Trophoblast cell (in vitro differentiated cells and primary cell): Measurements from ENCODE around the gene PWP2.

ENCODE experiments used
- DNase-seq, 2 donors: peaks; one replicate each; pipeline ENCODE4 v3.0.0-alpha.2; 2016
- H2AFZ ChIP-seq: 2 replicates; pipeline ENCODE4 v1.6.1; 2013; ENCODE audit warnings: low read length, moderate library complexity, mild to moderate bottlenecking; ENCODE audit not compliant: insufficient read depth, poor library complexity
- H2AK5ac ChIP-seq: 2 replicates; pipeline ENCODE4 v1.6.1; 2013; ENCODE audit warnings: mild to moderate bottlenecking, low read length
- H2BK120ac ChIP-seq: 2 replicates; pipeline ENCODE4 v1.6.1; 2013; ENCODE audit warnings: low read length, mild to moderate bottlenecking, moderate library complexity; ENCODE audit not compliant: insufficient read depth, poor library complexity
- H2BK12ac ChIP-seq: 2 replicates; pipeline ENCODE4 v1.6.1; 2013; ENCODE audit warnings: mild to moderate bottlenecking, low read length, moderate library complexity
- H2BK5ac ChIP-seq: 2 replicates; pipeline ENCODE4 v1.6.1; 2013; ENCODE audit warnings: low read length, low read depth, moderate library complexity, mild to moderate bottlenecking; ENCODE audit not compliant: poor library complexity
- H3K14ac ChIP-seq: 2 replicates; pipeline ENCODE4 v1.6.1; 2013; ENCODE audit warnings: mild to moderate bottlenecking, low read length
- H3K18ac ChIP-seq: 2 replicates; pipeline ENCODE4 v1.6.1; 2013; ENCODE audit warnings: mild to moderate bottlenecking, low read length
- H3K23ac ChIP-seq: 2 replicates; pipeline ENCODE4 v1.6.1; 2013; ENCODE audit warnings: low read length
- H3K27ac ChIP-seq: 2 replicates; pipeline ENCODE4 v1.5.1; 2013; ENCODE audit warnings: low read depth, mild to moderate bottlenecking, inconsistent platforms, low read length, moderate library complexity
- H3K27me3 ChIP-seq: 2 replicates; pipeline ENCODE4 v1.6.1; 2013; ENCODE audit warnings: inconsistent platforms, mild to moderate bottlenecking, low read length, moderate library complexity; ENCODE audit not compliant: insufficient read depth
- H3K36me3 ChIP-seq, 2 experiments: 1 replicate in 1 of 2; 2 replicates in 1 of 2; pipeline ENCODE4 v1.6.1; 2013; ENCODE audit warnings: low read length in 2 of 2, mild to moderate bottlenecking in 2 of 2, moderate library complexity in 1 of 2; ENCODE audit not compliant: insufficient read depth in 2 of 2, control insufficient read depth in 1 of 2
- H3K4ac ChIP-seq: 2 replicates; pipeline ENCODE4 v1.6.1; 2013; ENCODE audit warnings: low read depth, mild to moderate bottlenecking, low read length, moderate library complexity
- H3K4me1 ChIP-seq, 2 experiments: 1 replicate in 1 of 2; 2 replicates in 1 of 2; pipeline ENCODE4 v1.6.1; 2013; ENCODE audit warnings: low read length in 2 of 2, mild to moderate bottlenecking in 2 of 2, moderate library complexity in 1 of 2; ENCODE audit not compliant: insufficient read depth in 2 of 2, control insufficient read depth in 1 of 2
- H3K4me2 ChIP-seq: 2 replicates; pipeline ENCODE4 v1.6.1; 2013; ENCODE audit warnings: inconsistent platforms, mild to moderate bottlenecking, low read length, moderate library complexity
- H3K4me3 ChIP-seq: 2 replicates; pipeline ENCODE4 v1.5.1; 2013; ENCODE audit warnings: mild to moderate bottlenecking, low read depth, low read length, inconsistent platforms
- H3K79me1 ChIP-seq: one replicate; pipeline ENCODE4 v1.6.1; 2013; ENCODE audit warnings: low read length
- H3K79me2 ChIP-seq: 2 replicates; pipeline ENCODE4 v1.6.1; 2013; ENCODE audit warnings: low read length, mild to moderate bottlenecking; ENCODE audit not compliant: control insufficient read depth, insufficient read depth, poor library complexity
- H3K9ac ChIP-seq: 2 replicates; pipeline ENCODE4 v1.6.1; 2013; ENCODE audit warnings: mild to moderate bottlenecking, low read length
- H3K9me3 ChIP-seq: 2 replicates; pipeline ENCODE4 v1.6.1; 2013; ENCODE audit warnings: low read depth, mild to moderate bottlenecking, control low read depth, inconsistent platforms, low read length; ENCODE audit not compliant: insufficient read depth
- H4K12ac ChIP-seq: 2 replicates; pipeline ENCODE4 v1.6.1; 2013; ENCODE audit warnings: low read depth, mild to moderate bottlenecking, low read length, moderate library complexity
- H4K8ac ChIP-seq: 2 replicates; pipeline ENCODE4 v1.6.1; 2013; ENCODE audit warnings: low read depth, mild to moderate bottlenecking, low read length, moderate library complexity
- H4K91ac ChIP-seq: one replicate; pipeline ENCODE4 v1.6.1; 2013; ENCODE audit warnings: low read depth, mild to moderate bottlenecking, low read length, moderate library complexity
- WGBS: extraction: QIAGEN DNeasy Blood & Tissue Kit; methylation state at CpG from one replicate; pipeline ENCODE4 v1.1.7; 2013; ENCODE audit warnings: missing lambda C conversion rate; ENCODE audit not compliant: insufficient read length, insufficient coverage; ENCODE audit errors: extremely low coverage; 5-methylcytosine and 5-hydroxymethylcytosine counted together

PWP2 gene

DNA sequence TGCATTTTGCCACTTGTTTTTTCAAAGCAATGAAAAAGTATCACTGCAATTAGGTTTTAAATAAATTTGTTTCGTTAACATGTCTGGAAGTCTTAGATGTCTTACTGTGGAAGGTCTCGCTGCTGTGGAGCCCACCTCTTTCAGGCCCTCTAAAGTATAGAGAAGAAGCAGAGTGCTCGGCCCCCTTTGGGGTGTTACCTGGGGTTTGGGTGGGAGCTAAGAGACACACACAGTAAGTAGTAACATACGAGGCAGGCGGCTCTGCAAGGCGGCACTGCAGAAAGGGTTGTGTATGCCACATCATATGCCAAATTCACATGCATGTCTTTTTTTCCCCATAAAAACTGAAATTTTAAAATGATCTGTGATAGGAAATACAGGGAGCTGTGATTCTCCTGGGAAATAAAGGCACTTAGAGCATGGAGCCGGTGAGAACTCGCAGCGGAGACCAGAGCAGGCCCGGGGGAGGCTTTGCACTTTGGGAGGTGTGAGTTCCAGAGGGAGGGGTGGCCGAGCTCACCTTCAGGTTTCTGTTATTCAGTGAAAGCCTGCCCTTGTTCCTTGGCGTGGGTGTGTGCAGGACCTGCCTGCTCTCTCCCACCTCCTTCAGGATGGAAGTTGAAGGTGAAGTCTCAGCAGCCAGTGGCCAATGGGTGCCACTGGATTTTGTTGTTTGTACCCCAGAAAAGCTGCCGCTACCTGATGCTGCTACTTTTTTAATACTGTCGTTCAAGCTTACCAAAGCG lies 35.7 kb upstream of the PWP2 start:
- whole genome bisulfite sequencing = no CpG with 5 or more reads among the region's 15 CpGs
- H3K27ac ChIP-seq = no peak overlapping the region
- H2BK12ac ChIP-seq = no peak overlapping the region
- no peak overlapping the region for H4K8ac ChIP-seq
- H3K4me3 ChIP-seq = no peak overlapping the region
- peaks cover 29 to 32% of the 10 kb centered on the region in 2 experiments for H3K36me3 ChIP-seq
- no peak overlapping the region for H2AFZ ChIP-seq
- H3K14ac ChIP-seq = no peak overlapping the region
- H3K23ac ChIP-seq = no peak overlapping the region
- no peaks in the 10 kb centered on the region for H3K4me1 ChIP-seq
- no peaks in the 10 kb centered on the region for H3K79me2 ChIP-seq
- no peak overlapping the region for H4K12ac ChIP-seq
- H3K79me1 ChIP-seq = no peaks in the 10 kb centered on the region
- H3K9ac ChIP-seq = no peak overlapping the region
- H2AK5ac ChIP-seq = no peak overlapping the region
- H3K9me3 ChIP-seq = no peaks in the 10 kb centered on the region
- H2BK120ac ChIP-seq = no peak overlapping the region
- no peak overlapping the region for H2BK5ac ChIP-seq
- no peak overlapping the region for H4K91ac ChIP-seq
- H3K4ac ChIP-seq = no peak overlapping the region
- no peak overlapping the region for H3K18ac ChIP-seq
- DNase-seq = no peak
- H3K4me2 ChIP-seq = no peak overlapping the region
- H3K27me3 ChIP-seq = no peaks in the 10 kb centered on the region

DNA sequence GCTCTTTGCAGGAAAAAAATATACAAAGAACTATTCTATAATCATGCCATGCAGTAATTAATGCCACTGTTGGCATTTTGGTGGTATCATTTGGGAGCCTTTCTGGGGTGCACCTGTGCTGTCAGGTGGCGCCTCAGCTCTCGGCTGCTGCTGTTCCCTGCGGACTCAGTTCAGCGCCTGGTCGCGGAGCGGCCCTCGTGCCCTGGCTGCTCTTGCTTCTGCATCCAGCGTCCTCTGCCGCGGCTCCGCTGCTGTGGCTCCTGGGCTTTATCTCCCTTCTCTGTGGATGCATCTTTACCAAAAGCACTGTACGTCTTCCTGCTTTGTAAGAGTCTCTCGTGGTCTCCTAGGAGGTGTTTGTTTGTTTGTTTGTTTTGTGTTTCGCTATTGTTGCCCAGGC lies 35.1 kb upstream of the PWP2 start:
- no peaks in the 10 kb centered on the region for H3K79me1 ChIP-seq
- H3K79me2 ChIP-seq = no peaks in the 10 kb centered on the region
- WGBS = no CpG with 5 or more reads among the region's 15 CpGs

DNA sequence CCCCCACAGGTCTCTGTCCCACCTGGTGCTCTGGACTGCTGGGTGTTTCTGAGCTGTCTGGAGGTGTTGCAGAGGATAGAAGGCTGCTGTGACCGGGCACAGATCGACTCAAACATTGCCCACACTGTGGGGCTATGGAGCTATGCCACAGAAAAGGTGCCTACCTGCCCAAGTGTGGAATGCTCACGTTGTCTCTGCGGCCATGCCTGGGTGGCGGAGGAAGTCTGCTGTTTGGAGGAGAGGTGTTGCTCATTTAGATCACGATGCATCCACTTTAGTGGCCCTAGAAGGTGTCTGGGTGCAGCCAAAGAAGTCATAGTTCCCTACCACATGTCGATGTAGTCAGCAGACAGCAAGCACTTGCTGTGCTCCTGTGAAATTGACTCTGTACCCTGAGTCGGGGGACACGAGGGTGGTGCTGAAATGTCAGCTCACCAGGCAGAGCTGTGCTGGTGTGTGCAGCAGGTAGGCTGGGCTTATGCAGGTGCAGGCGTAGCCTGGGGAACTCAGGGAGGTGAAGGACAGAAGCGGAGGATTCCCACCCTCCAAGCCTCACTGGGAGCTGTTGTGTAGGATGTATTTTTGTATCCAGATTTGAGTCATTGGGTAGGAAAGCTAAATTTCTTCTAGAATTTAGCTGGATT lies 32.8 kb upstream of the PWP2 start:
- H2AK5ac ChIP-seq = no peak overlapping the region
- H3K27ac ChIP-seq = no peak overlapping the region
- no CpG with 5 or more reads among the region's 11 CpGs for WGBS
- no peak overlapping the region for H4K91ac ChIP-seq
- H3K4ac ChIP-seq = no peak overlapping the region
- no peak overlapping the region for H2BK120ac ChIP-seq
- no peak overlapping the region for H2BK5ac ChIP-seq
- no peak overlapping the region for H3K18ac ChIP-seq
- no peak overlapping the region for H3K4me2 ChIP-seq
- no peak overlapping the region for H2BK12ac ChIP-seq
- H3K4me1 ChIP-seq = no peaks in the 10 kb centered on the region
- no peak overlapping the region for H3K9ac ChIP-seq
- H3K79me2 ChIP-seq = no peaks in the 10 kb centered on the region
- no peak overlapping the region for H2AFZ ChIP-seq
- peaks cover 30% of the 10 kb centered on the region in 2 experiments for H3K36me3 ChIP-seq
- H3K4me3 ChIP-seq = no peak overlapping the region
- H3K79me1 ChIP-seq = no peaks in the 10 kb centered on the region
- no peak overlapping the region for H4K8ac ChIP-seq
- no peaks in the 10 kb centered on the region for H3K27me3 ChIP-seq
- H3K9me3 ChIP-seq = no peaks in the 10 kb centered on the region
- H3K14ac ChIP-seq = no peak overlapping the region
- no peak overlapping the region for H4K12ac ChIP-seq
- DNase-seq = no peak
- H3K23ac ChIP-seq = no peak overlapping the region

More for the DNA sequence above, 35.1 kb upstream of the PWP2 start:
- H3K4me3 ChIP-seq = no peak overlapping the region
- H4K12ac ChIP-seq = no peak overlapping the region
- no peak overlapping the region for H3K23ac ChIP-seq
- H4K8ac ChIP-seq = no peak overlapping the region
- no peak overlapping the region for H3K4me2 ChIP-seq
- no peak overlapping the region for H2BK120ac ChIP-seq
- H3K14ac ChIP-seq = no peak overlapping the region
- H2AFZ ChIP-seq = no peak overlapping the region
- no peak overlapping the region for H2AK5ac ChIP-seq
- no peak overlapping the region for H3K4ac ChIP-seq
- H3K18ac ChIP-seq = no peak overlapping the region
- no peaks in the 10 kb centered on the region for H3K27me3 ChIP-seq
- peak in 1 of 2 donors; percentile 6 for DNase-seq
- no peak overlapping the region for H3K27ac ChIP-seq
- peaks cover 27 to 31% of the 10 kb centered on the region in 2 experiments for H3K36me3 ChIP-seq
- H3K4me1 ChIP-seq = no peaks in the 10 kb centered on the region
- no peaks in the 10 kb centered on the region for H3K9me3 ChIP-seq
- H3K9ac ChIP-seq = no peak overlapping the region
- H2BK5ac ChIP-seq = no peak overlapping the region
- no peak overlapping the region for H4K91ac ChIP-seq
- H2BK12ac ChIP-seq = no peak overlapping the region

- H3K79me2 ChIP-seq = no peaks in the 10 kb centered on the region
- H2BK5ac ChIP-seq = no peak overlapping the region
- peaks cover 29 to 39% of the 10 kb centered on the region in 2 experiments for H3K36me3 ChIP-seq
- no peak overlapping the region for H3K4me2 ChIP-seq
- H3K9ac ChIP-seq = no peak overlapping the region
- no peak overlapping the region for H3K18ac ChIP-seq
- DNase-seq = peak in 1 of 2 donors; percentile 39
- no peak overlapping the region for H2AFZ ChIP-seq
- H4K8ac ChIP-seq = no peak overlapping the region
- H3K79me1 ChIP-seq = no peaks in the 10 kb centered on the region
- no peak overlapping the region for H2BK120ac ChIP-seq
- H3K4me1 ChIP-seq = no peaks in the 10 kb centered on the region
- no peak overlapping the region for H3K4ac ChIP-seq
- no peak overlapping the region for H4K12ac ChIP-seq
- no peak overlapping the region for H3K4me3 ChIP-seq
- H2BK12ac ChIP-seq = no peak overlapping the region
- H3K9me3 ChIP-seq = no peaks in the 10 kb centered on the region
- H3K27me3 ChIP-seq = no peaks in the 10 kb centered on the region
- no peak overlapping the region for H4K91ac ChIP-seq
- H3K14ac ChIP-seq = no peak overlapping the region
- no peak overlapping the region for H2AK5ac ChIP-seq
- WGBS = no CpG with 5 or more reads among the region's 5 CpGs
- no peak overlapping the region for H3K27ac ChIP-seq
- no peak overlapping the region for H3K23ac ChIP-seq
These were observed 30.9 kb upstream of the PWP2 start for GRCh38 chr21:44076316-44076715.
